ENCODE data around the gene CNFN.

Gene CNFN

DNA sequence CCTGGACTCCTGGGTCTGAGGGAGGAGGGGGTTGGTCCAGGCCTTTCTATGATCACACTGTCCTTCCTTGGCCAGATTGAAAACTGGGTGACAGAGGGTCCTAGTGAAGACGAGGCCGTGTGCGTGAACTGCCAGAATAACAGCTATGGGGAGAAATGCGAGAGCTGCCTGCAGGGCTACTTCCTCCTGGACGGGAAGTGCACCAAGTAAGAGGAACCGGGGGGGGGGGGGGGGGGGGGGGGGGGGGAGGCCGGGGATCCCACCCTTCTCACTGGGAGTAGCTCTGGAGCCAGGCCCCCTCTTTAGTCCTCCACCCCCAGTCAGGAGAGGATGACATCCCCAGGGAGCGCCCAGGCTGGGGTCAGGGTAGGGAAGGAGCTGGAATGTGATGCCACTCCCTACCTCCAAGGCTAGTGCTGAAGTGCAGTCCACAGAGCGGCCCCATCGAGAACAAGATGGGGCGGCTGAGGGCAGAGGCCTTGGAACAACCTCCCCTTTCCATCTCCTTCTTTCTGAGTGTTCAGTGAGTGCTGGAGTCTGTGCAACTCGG, 19.4 kb downstream of the CNFN start:
- DNase-seq = no peak

DNA sequence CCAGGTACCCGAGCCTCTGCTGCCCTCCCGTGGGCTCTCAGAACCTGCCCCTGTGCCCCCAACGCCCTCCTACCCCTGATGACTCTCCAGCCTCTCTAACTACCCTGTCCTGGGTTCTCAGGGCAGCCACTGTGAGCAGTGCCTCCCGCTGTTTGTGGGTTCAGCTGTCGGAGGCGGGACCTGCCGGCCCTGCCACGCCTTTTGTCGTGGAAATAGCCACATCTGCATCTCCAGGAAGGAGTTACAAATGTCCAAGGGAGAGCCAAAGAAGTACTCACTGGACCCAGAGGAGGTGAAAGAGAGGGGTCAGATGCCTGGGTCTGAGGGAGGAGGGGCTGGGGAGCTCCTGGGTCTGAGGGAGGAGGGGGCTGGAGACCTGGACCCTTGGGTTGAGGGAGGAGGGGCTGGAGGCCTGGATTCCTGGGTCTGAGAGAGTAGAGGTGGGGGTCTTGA, 20.0 kb downstream of the CNFN start:
- no peak for DNase-seq

- no peak for DNase-seq
These were observed 20.5 kb downstream of the CNFN start for GRCh38 chr19:42369433-42370067.

DNA sequence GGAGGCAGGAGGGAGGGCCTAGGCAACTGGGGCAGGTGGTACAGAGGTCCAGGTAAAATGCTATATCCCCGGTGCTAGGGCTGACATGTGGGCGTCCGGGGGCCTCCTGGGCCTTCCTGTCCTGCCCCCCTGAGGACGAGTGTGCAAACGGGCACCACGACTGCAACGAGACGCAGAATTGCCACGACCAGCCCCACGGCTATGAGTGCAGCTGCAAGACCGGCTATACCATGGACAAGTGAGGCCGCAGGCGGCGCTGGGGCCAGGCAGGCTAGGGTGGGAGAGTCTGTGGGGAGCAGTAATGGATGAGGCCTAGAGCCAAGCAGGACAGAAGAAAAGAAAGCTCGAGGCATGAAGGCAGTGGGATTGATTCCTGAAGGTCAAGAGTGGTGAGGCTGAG, 21.3 kb downstream of the CNFN start:
- no peak for DNase-seq

DNA sequence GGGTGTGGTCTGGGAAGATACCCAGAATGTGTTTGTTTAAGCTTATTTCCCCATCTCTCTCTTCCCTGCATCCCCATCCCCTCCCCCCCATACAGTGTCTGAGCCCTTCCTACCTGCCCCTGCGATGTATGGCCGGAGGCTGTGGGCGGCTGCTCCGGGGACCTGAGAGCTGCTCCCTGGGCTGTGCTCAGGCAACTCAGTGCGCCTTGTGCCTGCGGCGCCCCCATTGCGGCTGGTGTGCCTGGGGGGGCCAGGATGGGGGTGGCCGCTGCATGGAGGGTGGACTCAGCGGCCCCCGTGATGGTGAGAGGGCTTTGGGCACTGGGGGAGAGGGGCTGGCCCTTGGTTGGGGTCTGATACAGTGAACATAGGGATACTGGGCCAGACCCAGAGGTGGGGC, 21.7 kb downstream of the CNFN start:
- no peak for DNase-seq

DNA sequence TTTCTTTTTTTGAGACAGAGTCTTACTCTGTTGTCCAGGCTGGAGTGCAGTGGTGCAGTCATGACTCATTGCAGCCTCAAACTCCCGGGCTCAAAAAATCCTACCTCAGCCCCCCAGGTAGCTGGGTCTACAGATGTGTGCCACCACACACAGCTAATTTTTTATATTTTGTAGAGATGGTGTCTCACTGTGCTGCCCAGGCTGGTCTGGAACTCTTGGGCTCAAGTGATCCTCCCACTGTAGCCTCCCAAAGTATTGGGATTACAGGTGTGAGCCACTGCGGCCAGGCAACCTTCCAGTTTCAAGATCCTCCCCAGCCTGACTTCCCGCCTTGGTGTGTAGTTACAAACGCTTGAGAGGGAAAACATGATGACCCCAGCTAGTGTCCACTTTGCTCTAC, 22.2 kb downstream of the CNFN start:
- DNase-seq = no peak

- DNase-seq = no peak
These were observed 23.4 kb downstream of the CNFN start for GRCh38 chr19:42366673-42367072.

- no peak for DNase-seq
These were observed 26.3 kb downstream of the CNFN start for GRCh38 chr19:42363614-42364346.

GRCh38 chr19:42362891-42363440, 27.1 kb downstream of the CNFN start:
- DNase-seq = no peak

DNA sequence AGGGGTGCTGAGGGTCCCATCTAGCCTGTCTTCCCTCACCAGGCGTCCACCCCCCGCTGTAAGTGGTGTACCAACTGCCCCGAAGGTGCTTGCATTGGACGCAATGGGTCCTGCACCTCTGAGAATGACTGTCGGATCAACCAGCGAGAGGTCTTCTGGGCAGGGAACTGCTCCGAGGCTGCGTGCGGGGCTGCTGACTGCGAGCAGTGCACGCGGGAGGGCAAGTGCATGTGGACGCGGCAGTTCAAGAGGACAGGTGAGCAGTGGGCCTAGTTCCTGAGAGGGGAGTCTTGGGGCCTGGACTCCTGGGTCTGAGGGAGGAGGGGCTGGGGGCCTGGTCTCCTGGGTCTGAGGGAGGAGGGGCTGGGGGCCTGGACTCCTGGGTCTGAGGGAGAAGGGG, 27.8 kb downstream of the CNFN start:
- DNase-seq = no peak

DNA sequence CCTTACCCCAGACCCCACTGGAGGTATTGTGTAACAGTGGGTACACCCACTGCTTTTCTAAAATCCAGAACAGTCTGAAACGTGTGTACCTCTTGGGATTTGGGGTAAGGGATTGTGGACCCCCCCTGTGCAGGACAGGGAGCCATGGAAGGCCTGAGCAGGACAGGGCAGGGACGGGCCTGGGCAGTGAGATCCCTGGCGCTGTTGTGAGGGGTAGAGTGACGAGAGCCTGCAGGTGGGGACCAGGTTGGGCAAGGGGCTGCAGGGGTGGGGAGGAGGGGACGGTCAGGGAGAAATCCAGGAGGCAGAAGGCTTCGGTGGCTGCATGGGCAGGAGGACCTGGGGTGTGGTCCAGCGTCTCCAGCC, 28.6 kb downstream of the CNFN start:
- no peak for DNase-seq

GRCh38 chr19:42360787-42361544, 29.1 kb downstream of the CNFN start:
- no peak for DNase-seq

DNA sequence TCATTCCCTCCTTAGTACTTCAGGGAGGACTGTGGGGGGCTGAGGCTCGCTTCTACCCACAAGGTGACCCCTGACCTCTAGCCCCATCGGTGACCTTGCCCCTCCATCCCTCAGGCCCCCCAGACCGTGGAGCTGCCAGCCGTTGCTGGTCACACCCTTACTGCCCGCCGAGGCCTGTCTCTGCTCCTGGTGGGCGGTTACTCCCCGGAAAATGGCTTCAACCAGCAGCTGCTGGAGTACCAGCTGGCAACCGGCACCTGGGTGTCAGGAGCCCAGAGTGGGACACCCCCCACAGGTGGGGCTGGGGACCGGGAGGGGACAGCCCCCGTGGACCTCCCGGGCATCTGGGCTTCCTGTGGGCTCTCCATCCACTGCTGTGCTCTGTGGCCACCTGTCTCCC, 32.8 kb downstream of the CNFN start:
- DNase-seq = no peak

DNA sequence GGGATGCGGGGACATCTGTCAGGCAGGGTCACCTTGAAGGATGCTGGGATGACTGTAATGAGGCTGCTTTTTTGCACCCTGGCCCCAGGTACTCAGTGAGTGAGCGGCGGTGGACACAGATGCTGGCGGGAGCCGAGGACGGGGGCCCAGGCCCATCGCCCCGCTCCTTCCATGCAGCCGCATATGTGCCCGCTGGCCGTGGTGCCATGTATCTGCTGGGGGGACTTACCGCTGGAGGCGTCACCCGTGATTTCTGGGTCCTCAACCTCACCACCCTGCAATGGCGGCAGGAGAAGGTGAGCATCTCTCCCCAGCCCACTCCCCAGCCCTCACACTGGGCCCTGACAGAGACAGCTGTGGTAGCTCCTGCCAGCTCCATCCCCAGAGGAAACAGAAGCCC, 33.4 kb downstream of the CNFN start:
- DNase-seq = no peak

- DNase-seq = no peak
These were observed 34.2 kb downstream of the CNFN start for GRCh38 chr19:42355896-42356295.

GRCh38 chr19:42353341-42354015, 36.6 kb downstream of the CNFN start:
- no peak for DNase-seq

- no peak for DNase-seq
These were observed 37.5 kb downstream of the CNFN start for GRCh38 chr19:42352301-42353259.

GRCh38 chr19:42351079-42351735, 38.9 kb downstream of the CNFN start:
- DNase-seq = no peak

DNA sequence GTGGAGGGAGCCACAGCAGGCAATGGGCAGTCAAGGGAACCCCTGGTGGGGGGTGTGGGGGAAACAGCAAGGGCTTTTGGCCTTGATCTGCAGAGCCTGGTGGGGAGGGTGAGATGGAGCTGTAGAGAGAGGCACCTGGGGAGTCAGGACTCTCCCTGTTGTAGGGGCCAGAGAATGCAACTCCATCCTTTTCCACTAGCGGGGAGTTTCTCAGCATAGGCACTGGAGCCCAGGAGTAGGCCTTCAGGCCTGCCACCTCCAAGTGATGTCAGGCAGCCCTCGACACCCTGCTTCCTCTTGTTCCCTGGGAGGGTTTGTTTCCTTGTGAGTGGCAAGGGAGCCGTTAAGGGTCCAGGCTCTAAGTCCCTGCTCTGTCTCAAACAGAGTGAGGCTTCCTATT, 39.7 kb downstream of the CNFN start:
- DNase-seq = no peak

DNA sequence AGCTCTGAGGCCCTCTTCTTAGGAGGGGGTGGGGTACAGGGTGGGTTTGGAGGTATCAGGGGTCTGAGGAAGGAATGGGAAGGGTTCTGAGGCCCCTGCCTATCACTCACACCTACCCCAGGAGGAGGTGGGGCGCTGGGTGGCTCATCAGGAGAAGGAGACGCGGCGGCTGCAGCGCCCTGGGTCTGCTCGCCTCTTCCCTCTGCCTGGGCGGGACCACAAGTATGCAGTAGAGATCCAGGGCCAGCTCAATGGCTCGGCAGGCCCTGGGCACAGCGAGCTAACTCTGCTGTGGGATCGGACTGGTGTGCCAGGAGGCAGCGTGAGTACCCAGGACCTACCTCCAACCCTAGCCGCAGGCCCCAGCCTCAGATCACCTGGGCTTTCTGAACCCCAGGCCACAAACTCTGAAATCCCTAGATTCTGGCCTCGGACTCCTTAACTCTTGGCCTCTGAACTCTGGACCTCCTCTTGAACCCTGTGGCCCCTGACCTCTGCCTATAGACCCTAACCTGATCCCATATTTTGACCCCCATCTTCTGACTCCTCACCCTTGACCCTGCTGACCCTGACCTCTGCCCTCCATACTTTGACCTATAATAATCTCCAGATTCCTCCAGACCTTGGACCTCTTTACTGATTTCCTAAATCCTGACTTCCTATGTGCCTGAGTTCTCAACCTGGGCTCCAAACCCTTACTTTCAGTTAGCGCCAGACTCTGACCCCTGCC, 40.6 kb downstream of the CNFN start:
- DNase-seq = no peak
